Measurements from ENCODE around the gene PCBP3.

The PCBP3 gene

GRCh38 chr21:45820171-45821091 lies 176.9 kb downstream of the PCBP3 start:
- H3K27me3 ChIP-seq (ENCODE audit: insufficient read depth, low read depth, severe bottlenecking), result no peaks in the 10 kb centered on the region
- H3K27ac ChIP-seq, result peak overlapping the region; percentile 26
- no peak overlapping the region for H3K4me3 ChIP-seq (ENCODE audit: low read depth, low read length)
- H3K36me3 ChIP-seq, result no peaks in the 10 kb centered on the region
- H3K9me3 ChIP-seq (ENCODE audit: severe bottlenecking), result no peaks in the 10 kb centered on the region
- peak; percentile 92 for DNase-seq
- TF ChIP-seq, protein P1, sequence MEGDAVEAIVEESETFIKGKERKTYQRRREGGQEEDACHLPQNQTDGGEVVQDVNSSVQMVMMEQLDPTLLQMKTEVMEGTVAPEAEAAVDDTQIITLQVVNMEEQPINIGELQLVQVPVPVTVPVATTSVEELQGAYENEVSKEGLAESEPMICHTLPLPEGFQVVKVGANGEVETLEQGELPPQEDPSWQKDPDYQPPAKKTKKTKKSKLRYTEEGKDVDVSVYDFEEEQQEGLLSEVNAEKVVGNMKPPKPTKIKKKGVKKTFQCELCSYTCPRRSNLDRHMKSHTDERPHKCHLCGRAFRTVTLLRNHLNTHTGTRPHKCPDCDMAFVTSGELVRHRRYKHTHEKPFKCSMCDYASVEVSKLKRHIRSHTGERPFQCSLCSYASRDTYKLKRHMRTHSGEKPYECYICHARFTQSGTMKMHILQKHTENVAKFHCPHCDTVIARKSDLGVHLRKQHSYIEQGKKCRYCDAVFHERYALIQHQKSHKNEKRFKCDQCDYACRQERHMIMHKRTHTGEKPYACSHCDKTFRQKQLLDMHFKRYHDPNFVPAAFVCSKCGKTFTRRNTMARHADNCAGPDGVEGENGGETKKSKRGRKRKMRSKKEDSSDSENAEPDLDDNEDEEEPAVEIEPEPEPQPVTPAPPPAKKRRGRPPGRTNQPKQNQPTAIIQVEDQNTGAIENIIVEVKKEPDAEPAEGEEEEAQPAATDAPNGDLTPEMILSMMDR (IDR thresholded peaks at IDR 0.05; ENCODE audit: low read depth, low read length), result peak; percentile 97

DNA sequence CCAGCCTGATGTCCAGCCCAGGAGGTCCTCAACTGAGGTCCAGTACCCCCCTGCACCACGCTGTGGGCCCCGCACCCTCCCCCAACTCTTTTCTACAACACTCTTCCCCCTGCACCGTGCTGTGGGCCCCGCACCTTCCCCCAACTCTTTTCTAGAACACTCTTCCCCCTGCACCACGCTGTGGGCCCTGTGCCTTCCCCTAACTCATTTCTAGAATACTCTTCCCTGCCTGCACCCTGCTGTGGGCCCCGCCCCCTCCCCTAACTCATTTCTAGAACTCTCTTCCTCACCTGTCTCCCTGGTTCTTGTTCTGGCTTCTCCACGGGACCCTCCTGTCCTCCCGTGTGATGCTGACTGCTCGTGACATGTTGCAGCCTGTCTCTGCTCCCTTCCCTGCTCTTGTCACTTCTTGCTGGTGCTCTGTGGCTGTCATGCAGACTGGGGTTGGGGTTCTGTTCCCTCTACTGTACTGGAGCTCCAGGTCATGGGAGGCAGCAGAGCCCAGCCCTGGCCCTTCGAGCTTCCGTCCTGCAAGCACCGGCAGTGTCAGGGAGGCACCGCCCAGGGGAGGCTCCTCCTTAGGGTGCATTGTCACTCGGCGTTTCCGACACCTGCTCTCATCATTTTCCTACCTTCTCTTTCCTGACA lies 177.9 kb downstream of the PCBP3 start:
- Histone ChIP-seq H3K36me3 (no peaks in the 10 kb centered on the region), H3K4me3 (ENCODE audit: low read depth, low read length) (no peak overlapping the region), H3K27ac (no peak overlapping the region), H3K9me3 (ENCODE audit: severe bottlenecking) (no peaks in the 10 kb centered on the region), H3K27me3 (ENCODE audit: insufficient read depth, low read depth, severe bottlenecking) (no peaks in the 10 kb centered on the region)
- TF ChIP-seq, protein P1 (IDR thresholded peaks at IDR 0.05; ENCODE audit: low read depth, low read length), result no peak
- no peak for DNase-seq

DNA sequence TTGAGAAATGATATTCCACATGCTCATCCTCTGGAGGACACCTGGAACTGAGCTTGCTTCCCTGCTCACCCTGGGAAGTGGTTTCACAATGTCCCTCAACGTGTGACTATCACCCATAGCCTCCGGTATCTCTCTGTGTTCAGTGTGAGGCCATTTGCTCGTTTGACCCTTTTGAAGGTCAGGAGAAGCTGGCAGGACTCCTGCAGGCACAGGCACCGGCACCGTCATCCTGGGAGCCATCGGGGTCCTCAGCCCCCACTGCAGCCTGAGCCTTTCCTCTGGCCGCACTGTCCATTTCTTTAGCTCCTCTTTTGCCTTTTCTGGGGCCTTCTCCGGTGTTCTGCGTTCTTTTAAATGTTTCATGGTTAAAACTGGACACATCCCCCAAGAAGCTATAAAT lies 178.5 kb downstream of the PCBP3 start:
- no peaks in the 10 kb centered on the region for H3K9me3 ChIP-seq (ENCODE audit: severe bottlenecking)
- H3K4me3 ChIP-seq (ENCODE audit: low read depth, low read length), result no peak overlapping the region
- no peak overlapping the region for H3K27ac ChIP-seq
- H3K36me3 ChIP-seq, result no peaks in the 10 kb centered on the region
- DNase-seq, result no peak
- TF ChIP-seq, protein P1 (IDR thresholded peaks at IDR 0.05; ENCODE audit: low read depth, low read length), result no peak
- no peaks in the 10 kb centered on the region for H3K27me3 ChIP-seq (ENCODE audit: insufficient read depth, low read depth, severe bottlenecking)

GRCh38 chr21:45822429-45823099 lies 179.0 kb downstream of the PCBP3 start:
- no peaks in the 10 kb centered on the region for H3K27me3 ChIP-seq (ENCODE audit: insufficient read depth, low read depth, severe bottlenecking)
- no peaks in the 10 kb centered on the region for H3K9me3 ChIP-seq (ENCODE audit: severe bottlenecking)
- DNase-seq, result no peak
- H3K27ac ChIP-seq, result no peak overlapping the region
- no peak overlapping the region for H3K4me3 ChIP-seq (ENCODE audit: low read depth, low read length)
- H3K36me3 ChIP-seq, result no peaks in the 10 kb centered on the region
- TF ChIP-seq, protein P1 (IDR thresholded peaks at IDR 0.05; ENCODE audit: low read depth, low read length), result no peak

GRCh38 chr21:45823100-45823681 lies 179.7 kb downstream of the PCBP3 start:
- TF ChIP-seq, protein P1 (IDR thresholded peaks at IDR 0.05; ENCODE audit: low read depth, low read length), result no peak
- Histone ChIP-seq H3K4me3 (ENCODE audit: low read depth, low read length) (no peak overlapping the region), H3K36me3 (no peaks in the 10 kb centered on the region), H3K9me3 (ENCODE audit: severe bottlenecking) (no peaks in the 10 kb centered on the region), H3K27ac (no peak overlapping the region), H3K27me3 (ENCODE audit: insufficient read depth, low read depth, severe bottlenecking) (no peaks in the 10 kb centered on the region)
- no peak for DNase-seq

Data from WERI-Rb-1 (cell line).